Measurements from ENCODE around the gene ENOX1. TPM values are rescaled to one million over a fixed set of nuclear protein-coding genes. Genes with fewer than 3 reads are reported as not detected.

The ENOX1 gene
- total and polyA plus RNA-seq, 2 donors (not counting 3 experiments of a cell fraction or from before 2014, with no cell fraction given) = 0.17 to 0.97 TPM

- H4K20me1 ChIP-seq (replicated peaks; ENCODE audit: control insufficient read depth, extremely low read depth, insufficient read depth, low read length) = no peaks in the 10 kb centered on the region
- intact Hi-C loops (cut with micrococcal nuclease) (no loop called here), dilution Hi-C loops (cut with MboI; ENCODE audit: extremely low pct_ligation_motif_present, low sequenced_read_pairs) (no loop called here)
- no peak for TF ChIP-seq POLR2AphosphoS5 (IDR thresholded peaks at IDR 0.05; ENCODE audit: insufficient read depth, low read depth, low read length)
- TF ChIP-seq JUN (IDR thresholded peaks at IDR 0.05; ENCODE audit: borderline replicate concordance, insufficient read depth, insufficient read length, low read depth) = no peak
- no peak for TF ChIP-seq POLR2A (IDR thresholded peaks at IDR 0.05; ENCODE audit: low read depth, low read length)
- TF ChIP-seq GATA2 (IDR thresholded peaks at IDR 0.05; ENCODE audit: insufficient read depth, insufficient read length, low read depth, low read length) = no peak
- TF ChIP-seq EZH2 (IDR thresholded peaks at IDR 0.05; ENCODE audit: borderline replicate concordance, low read depth, low read length, severe bottlenecking) = no peak
- no peak for TF ChIP-seq MAX (IDR thresholded peaks at IDR 0.05; ENCODE audit: insufficient read depth, insufficient read length)
- TF ChIP-seq FOS (IDR thresholded peaks at IDR 0.05; ENCODE audit: borderline replicate concordance, insufficient read depth, low read length) = no peak
- TF ChIP-seq, protein P1, sequence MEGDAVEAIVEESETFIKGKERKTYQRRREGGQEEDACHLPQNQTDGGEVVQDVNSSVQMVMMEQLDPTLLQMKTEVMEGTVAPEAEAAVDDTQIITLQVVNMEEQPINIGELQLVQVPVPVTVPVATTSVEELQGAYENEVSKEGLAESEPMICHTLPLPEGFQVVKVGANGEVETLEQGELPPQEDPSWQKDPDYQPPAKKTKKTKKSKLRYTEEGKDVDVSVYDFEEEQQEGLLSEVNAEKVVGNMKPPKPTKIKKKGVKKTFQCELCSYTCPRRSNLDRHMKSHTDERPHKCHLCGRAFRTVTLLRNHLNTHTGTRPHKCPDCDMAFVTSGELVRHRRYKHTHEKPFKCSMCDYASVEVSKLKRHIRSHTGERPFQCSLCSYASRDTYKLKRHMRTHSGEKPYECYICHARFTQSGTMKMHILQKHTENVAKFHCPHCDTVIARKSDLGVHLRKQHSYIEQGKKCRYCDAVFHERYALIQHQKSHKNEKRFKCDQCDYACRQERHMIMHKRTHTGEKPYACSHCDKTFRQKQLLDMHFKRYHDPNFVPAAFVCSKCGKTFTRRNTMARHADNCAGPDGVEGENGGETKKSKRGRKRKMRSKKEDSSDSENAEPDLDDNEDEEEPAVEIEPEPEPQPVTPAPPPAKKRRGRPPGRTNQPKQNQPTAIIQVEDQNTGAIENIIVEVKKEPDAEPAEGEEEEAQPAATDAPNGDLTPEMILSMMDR (IDR thresholded peaks at IDR 0.05; ENCODE audit: extremely low read depth in 1 of 2, insufficient read depth in 1 of 2, low read depth in 1 of 2, low read length in 2 of 2) = no peak
- TF ChIP-seq MYC (IDR thresholded peaks at IDR 0.05; ENCODE audit: low read depth, low read length) = no peak
- FAIRE-seq (no peak), DNase-seq (ENCODE audit: low read depth, low spot score) (no peak)
- ChIA-PET POLR2A (no interaction called here), CTCF (interaction anchor here (1.3 kb wide), 1 partner anchor 18 kb away, joined by 3 read pairs; no protein-coding TSS in a partner anchor)
- no peaks in the 10 kb centered on the region for H3K27me3 ChIP-seq (ENCODE audit: control insufficient read depth in 2 of 2, insufficient read depth in 2 of 2, low read length in 2 of 2)
- H3K9me3 ChIP-seq (replicated peaks; ENCODE audit: control insufficient read depth, insufficient read depth, low read length) = no peaks in the 10 kb centered on the region
- no peaks in the 10 kb centered on the region for H3K9me1 ChIP-seq (replicated peaks; ENCODE audit: control insufficient read depth, extremely low read depth, insufficient read depth, low read length)
- no peak overlapping the region for H3K4me3 ChIP-seq (replicated peaks in 1 of 3; ENCODE audit: insufficient read depth in 1 of 3, low read depth in 1 of 3, low read length in 3 of 3)
- no peak overlapping the region for H2AFZ ChIP-seq (ENCODE audit: low read depth, low read length)
- no peaks in the 10 kb centered on the region for H3K79me2 ChIP-seq (ENCODE audit: control insufficient read depth, insufficient read depth, low read length)
- no peak overlapping the region for H3K27ac ChIP-seq (ENCODE audit: insufficient read depth, low read depth, low read length)
- H3K36me3 ChIP-seq (ENCODE audit: control insufficient read depth in 2 of 2, extremely low read depth in 1 of 2, insufficient read depth in 2 of 2, low read length in 2 of 2) = no peaks in the 10 kb centered on the region
- no peak overlapping the region for H3K9ac ChIP-seq (replicated peaks; ENCODE audit: extremely low read depth, insufficient read depth, low read length)
- no peaks in the 10 kb centered on the region for H3K4me1 ChIP-seq (ENCODE audit: control insufficient read depth, extremely low read depth, insufficient read depth, low read length)
- H3K4me2 ChIP-seq (ENCODE audit: insufficient read depth, low read length) = no peak overlapping the region
- no TSS peak for BruUV-seq (replicated peaks)
These were observed 446.8 kb downstream of the ENOX1 start for GRCh38 chr13:43339805-43340550.
